Epithelial cell of proximal tubule (primary cell): ENCODE data around the gene NEK1. TPM values are rescaled to one million over a fixed set of nuclear protein-coding genes. Genes with fewer than 3 reads are reported as not detected.

Experiments
- DNase-seq: peaks from one replicate; pipeline ENCODE4 v3.0.0-alpha.2; 2011; ENCODE audit warnings: low read depth
- H3K4me3 ChIP-seq: 2 replicates; pipeline ENCODE4 v1.5.1; 2011; ENCODE audit warnings: low read depth, mild to moderate bottlenecking, low read length
- total RNA-seq: library from RNA; depleted of rRNA; stranded (reverse); fragments of >200 nt; gene quantifications from 2 replicates; pipeline ENCODE4 v1.2.3, GENCODE V29; 2015
- TF ChIP-seq, protein P1 (sequence below): conservative IDR thresholded peaks from 2 replicates; pipeline ENCODE4 v1.5.1; 2012; ENCODE audit warnings: low read depth, mild to moderate bottlenecking, low read length

NEK1 gene
- total RNA-seq, 1 donor from 2014 or later, result 8.0 TPM

DNA sequence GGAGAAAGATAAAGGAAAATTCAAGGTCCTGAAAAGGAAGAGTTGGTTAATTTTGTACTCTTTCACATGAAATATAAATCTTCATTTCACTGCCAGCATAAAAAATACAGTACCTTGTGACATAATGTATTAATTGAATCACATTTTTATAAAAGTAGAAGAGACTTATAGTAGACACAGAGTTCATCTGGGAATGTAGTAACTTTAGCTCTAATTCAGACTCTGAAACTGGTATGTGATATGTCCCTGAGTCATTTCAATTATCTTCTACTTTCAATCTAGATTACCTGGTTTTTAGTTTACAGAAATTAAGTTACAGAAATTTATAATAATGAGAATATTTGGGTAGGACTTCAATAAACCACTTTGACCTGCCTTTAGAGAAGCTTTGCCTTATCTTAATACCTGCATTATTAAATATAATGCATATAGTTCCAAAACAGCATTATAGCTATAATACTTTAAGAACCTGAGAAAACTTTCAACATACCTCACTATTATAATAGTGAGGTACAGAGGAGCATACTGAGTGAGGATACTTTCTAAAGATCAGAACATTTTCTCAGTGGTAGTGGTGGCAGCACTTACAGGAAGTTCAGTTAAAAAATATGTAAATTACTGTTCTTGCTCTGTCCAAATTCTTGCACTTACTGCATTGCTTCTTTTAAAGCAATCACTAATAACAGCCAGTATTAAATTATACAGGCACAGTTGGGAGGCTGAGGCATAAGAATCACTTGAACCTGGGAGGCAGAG lies 11.2 kb downstream of the NEK1 start:
- DNase-seq, result no peak
- TF ChIP-seq, protein P1, sequence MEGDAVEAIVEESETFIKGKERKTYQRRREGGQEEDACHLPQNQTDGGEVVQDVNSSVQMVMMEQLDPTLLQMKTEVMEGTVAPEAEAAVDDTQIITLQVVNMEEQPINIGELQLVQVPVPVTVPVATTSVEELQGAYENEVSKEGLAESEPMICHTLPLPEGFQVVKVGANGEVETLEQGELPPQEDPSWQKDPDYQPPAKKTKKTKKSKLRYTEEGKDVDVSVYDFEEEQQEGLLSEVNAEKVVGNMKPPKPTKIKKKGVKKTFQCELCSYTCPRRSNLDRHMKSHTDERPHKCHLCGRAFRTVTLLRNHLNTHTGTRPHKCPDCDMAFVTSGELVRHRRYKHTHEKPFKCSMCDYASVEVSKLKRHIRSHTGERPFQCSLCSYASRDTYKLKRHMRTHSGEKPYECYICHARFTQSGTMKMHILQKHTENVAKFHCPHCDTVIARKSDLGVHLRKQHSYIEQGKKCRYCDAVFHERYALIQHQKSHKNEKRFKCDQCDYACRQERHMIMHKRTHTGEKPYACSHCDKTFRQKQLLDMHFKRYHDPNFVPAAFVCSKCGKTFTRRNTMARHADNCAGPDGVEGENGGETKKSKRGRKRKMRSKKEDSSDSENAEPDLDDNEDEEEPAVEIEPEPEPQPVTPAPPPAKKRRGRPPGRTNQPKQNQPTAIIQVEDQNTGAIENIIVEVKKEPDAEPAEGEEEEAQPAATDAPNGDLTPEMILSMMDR, result no peak
- no peak overlapping the region for H3K4me3 ChIP-seq

DNA sequence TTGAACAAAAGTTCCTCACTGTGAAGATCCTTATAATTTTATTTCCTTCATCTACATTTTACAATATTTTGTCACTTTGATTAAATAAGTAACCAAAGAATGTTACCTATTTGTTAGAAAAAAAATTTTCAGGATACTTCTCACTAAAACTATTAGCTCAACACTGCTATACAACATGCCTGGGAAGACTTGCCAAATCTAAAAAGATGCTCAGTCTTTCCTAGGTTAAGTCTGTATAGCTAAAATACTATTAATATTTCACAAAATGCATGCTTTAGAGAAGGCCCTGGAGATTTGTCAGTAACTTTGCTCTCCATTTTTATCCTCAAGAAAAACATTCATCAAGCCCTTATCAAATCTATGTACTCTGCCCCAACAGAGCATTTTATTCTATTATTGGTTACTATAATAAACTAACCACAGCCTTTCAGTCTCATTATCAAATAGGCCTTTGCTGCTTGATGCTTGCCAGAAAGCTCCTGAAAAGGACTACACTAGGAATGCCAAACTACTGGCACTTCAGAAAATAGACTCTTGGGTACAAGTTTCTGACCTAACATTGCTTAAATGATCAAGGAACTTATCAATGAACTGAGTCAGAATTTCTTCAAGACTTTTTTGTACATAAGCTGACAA lies 17.7 kb downstream of the NEK1 start:
- H3K4me3 ChIP-seq, result no peak overlapping the region
- TF ChIP-seq, protein P1, result no peak
- no peak for DNase-seq

DNA sequence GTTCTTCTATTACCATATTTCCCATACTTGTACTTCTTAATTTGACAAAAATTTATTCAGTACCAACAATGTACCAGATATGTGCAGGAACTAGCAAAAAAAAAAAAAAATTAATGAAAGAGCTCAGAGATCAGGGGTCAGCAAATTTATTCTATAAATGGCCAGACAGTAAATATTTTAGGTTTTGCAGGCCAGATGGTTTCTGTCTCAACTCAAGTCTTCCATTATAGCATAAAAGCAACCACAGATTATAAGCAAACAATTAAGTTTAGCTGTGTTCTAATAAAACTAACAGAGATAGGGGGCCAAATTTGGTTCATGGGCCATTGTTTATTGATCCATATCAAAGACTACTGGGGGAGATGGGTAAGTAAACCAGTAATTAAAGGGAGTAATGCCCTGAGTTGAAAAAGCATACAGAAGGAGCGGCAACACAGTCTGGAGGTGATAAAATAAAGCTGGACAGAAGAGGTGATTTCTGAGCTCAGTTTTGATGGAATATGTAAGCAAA lies 19.3 kb downstream of the NEK1 start:
- DNase-seq, result no peak
- H3K4me3 ChIP-seq, result no peak overlapping the region
- TF ChIP-seq, protein P1, result no peak

DNA sequence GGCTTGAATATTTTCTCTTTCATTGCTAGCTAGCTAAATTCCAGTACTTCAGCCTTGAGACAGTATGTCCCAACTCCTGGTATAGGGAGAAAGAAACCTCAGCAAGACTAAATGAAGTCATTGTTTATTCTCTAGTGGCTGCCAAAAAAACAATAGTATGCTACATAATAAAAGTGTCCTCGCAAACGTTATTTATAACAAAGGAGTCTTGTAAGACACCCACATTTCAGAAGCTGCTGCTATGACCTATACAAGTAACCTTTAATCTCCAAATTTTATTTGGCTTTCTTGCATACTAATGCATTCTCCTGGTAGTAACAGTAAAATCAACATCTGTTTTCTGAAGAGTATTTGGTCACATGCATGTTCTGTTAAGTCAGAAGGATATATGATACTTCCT lies 28.8 kb downstream of the NEK1 start:
- TF ChIP-seq, protein P1, result no peak
- H3K4me3 ChIP-seq, result no peak overlapping the region
- DNase-seq, result no peak

DNA sequence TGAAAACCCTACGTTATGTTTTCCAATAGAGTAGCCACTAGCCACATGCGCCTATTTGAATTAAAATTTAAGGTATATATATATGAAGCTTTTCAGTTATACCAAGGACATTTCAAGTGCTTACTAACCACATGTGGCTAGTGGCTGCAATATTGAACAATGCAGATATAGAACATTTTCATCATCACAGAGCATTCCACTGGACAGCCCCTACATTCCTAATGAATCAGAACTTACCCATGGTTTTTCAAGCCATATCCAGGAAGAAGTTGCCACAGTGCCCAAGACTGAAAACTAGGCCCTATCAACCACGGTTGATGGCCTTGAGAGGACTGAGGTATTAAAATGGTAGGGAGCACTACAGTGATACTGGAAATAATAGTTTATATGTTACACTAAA lies 29.7 kb downstream of the NEK1 start:
- no peak overlapping the region for H3K4me3 ChIP-seq
- TF ChIP-seq, protein P1, result no peak
- no peak for DNase-seq

DNA sequence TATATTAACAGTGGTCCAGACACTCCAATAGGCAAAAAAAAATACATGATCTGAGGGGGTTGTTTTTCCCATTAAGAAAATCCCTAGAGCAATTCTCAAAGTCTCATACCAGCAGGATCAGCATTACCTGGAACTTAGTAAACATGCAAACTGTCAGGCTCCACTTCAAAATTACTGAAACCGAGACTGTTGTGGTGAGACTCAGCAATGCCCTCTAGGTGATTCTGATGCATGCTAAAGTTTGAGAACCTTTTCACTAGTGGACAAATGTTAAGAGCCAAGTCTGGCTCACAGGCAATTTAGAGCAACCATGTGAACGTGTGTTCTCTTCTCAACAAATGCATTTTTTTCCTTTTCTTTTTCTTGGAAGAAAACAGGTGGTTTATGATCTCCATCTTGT lies 30.2 kb downstream of the NEK1 start:
- H3K4me3 ChIP-seq, result no peak overlapping the region
- no peak for DNase-seq
- TF ChIP-seq, protein P1, result no peak

DNA sequence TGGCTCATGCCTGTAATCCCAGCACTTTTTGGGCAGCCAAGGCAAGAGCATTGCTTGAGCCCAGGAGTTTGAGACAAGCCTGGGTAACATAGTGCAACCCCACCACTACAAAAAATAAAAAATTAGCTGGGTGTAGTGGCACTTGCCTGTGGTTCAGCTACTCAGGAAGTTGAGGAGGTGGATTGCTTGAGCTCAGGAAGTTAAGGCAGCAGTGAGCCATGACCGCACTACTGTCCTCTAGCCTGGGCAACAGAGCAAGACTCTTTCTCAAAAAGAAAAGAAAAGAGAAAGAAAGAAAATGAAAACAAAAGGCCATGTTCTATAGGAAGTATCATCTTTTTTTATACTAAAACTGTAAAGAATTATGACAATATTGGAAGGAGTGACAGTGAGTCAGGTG lies 38.5 kb downstream of the NEK1 start:
- DNase-seq, result no peak
- TF ChIP-seq, protein P1, result no peak
- no peak overlapping the region for H3K4me3 ChIP-seq
